Osteoblast (primary cell): ENCODE measurements around the gene IPO4. TPM values are rescaled to one million over a fixed set of nuclear protein-coding genes. Genes with fewer than 3 reads are reported as not detected.

Experiments used
- DNase-seq: peaks from one replicate; pipeline ENCODE4 v3.0.0; 2011; ENCODE audit warnings: low spot score, mixed read lengths; ENCODE audit not compliant: insufficient read length; ENCODE audit errors: missing footprints
- H2AFZ ChIP-seq: 2 replicates; pipeline ENCODE4 v1.6.0; 2011; ENCODE audit warnings: mild to moderate bottlenecking, low read length
- H3K27ac ChIP-seq: 2 replicates; pipeline ENCODE4 v1.5.1; 2011; ENCODE audit warnings: mild to moderate bottlenecking, low read depth, low read length, moderate library complexity
- H3K27me3 ChIP-seq: 2 replicates; pipeline ENCODE4 v1.6.0; 2012; ENCODE audit warnings: mild to moderate bottlenecking, control low read depth, inconsistent platforms, low read length, moderate library complexity; ENCODE audit not compliant: insufficient read depth
- H3K36me3 ChIP-seq: 2 replicates; pipeline ENCODE4 v1.5.1; 2011; ENCODE audit warnings: mild to moderate bottlenecking, low read length, control low read depth, moderate library complexity; ENCODE audit not compliant: insufficient read depth
- H3K4me1 ChIP-seq: 2 replicates; pipeline ENCODE4 v1.5.1; 2011; ENCODE audit warnings: mild to moderate bottlenecking, low read length, control low read depth, moderate library complexity; ENCODE audit not compliant: insufficient read depth
- H3K4me2 ChIP-seq: 2 replicates; pipeline ENCODE4 v1.6.0; 2011; ENCODE audit warnings: mild to moderate bottlenecking, low read length; ENCODE audit not compliant: insufficient read depth
- H3K4me3 ChIP-seq: fragments of 200-600 bp; sonication (generic); 3 replicates; pipeline ENCODE4 v1.5.1; 2012; ENCODE audit warnings: mild to moderate bottlenecking, low read length, inconsistent platforms; ENCODE audit not compliant: insufficient read depth
- H3K79me2 ChIP-seq: 2 replicates; pipeline ENCODE4 v1.6.0; 2012; ENCODE audit warnings: mild to moderate bottlenecking, low read length, control low read depth, inconsistent platforms; ENCODE audit not compliant: insufficient read depth
- H3K9me3 ChIP-seq: 2 replicates; pipeline ENCODE4 v1.5.1; 2011; ENCODE audit warnings: low read depth, low read length, control low read depth
- H4K20me1 ChIP-seq: 2 replicates; pipeline ENCODE4 v1.6.0; 2012; ENCODE audit warnings: mild to moderate bottlenecking, low read length, control low read depth; ENCODE audit not compliant: insufficient read depth
- CTCF ChIP-seq: IDR thresholded peaks from 2 replicates; pipeline ENCODE4 v1.5.1; 2011; ENCODE audit warnings: mild to moderate bottlenecking, low read depth, low read length, moderate library complexity; ENCODE audit errors: extremely low read depth
- small RNA-seq: library from RNA; depleted of rRNA; stranded (forward); fragments of <200 nt; gene quantifications from one replicate; pipeline ENCODE3, GENCODE V24; 2012
- total RNA-seq: library from RNA; depleted of rRNA; stranded (reverse); fragments of >200 nt; gene quantifications from 2 replicates; pipeline ENCODE4 v1.2.3, GENCODE V29; 2012

The IPO4 gene
- total RNA-seq, 1 donor: 47.0 TPM

DNA sequence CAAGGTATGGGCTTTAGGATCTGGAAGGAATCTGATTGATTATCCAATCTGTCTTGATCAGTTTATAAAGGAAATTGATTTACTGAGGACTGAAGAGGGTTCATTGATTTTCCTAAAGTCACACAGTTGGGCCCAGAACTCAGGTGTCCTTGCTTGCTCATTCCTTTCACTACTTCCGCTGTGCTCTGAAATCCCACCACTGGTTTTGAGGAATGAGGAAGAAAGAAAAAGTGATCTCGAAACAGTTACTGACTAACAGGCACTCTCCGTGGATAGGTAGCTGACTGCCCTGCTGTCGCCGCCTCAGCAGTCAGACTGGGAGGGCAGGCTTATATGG, 58.3 kb downstream of the IPO4 start, which contains the start of gene FITM1:
Gene FITM1, plus strand, starts transcription at position 280 of the 337 bp plus-strand sequence. CDS start 905 bp downstream, outside the sequence.
- H3K27ac ChIP-seq: no peak within 1 kb of the TSS

More for the DNA sequence above, 58.3 kb downstream of the IPO4 start, which contains the start of gene FITM1:
- no peaks in the 10 kb centered on the region for H4K20me1 ChIP-seq
- no peak for DNase-seq
- no peak for TF ChIP-seq CTCF
- H3K79me2 ChIP-seq: no peaks in the 10 kb centered on the region
- no peak within 1 kb of the TSS for H3K4me3 ChIP-seq
- H3K36me3 ChIP-seq: no peaks in the 10 kb centered on the region
- no peaks in the 10 kb centered on the region for H3K27me3 ChIP-seq
- H3K4me1 ChIP-seq: peaks cover under 1% of the 10 kb centered on the region
- no peak within 1 kb of the TSS for H3K4me2 ChIP-seq
- H2AFZ ChIP-seq: no peak within 1 kb of the TSS
- no peaks in the 10 kb centered on the region for H3K9me3 ChIP-seq

Small RNAs within 50 kb of the gene (small RNA-seq; reads per million reads assigned to genes)
- gene AL136295.4 (not detected), gene CHMP4A (not detected), gene IPO4 (not detected), gene IRF9 (not detected), gene MDP1 (not detected), gene RNA5SP383 (not detected)

Other genes with a start within 250 kb of the IPO4 start
- 31.5 and 36.5 TPM in 2 replicates for gene DHRS4, start 235.0 kb downstream of the IPO4 start, total RNA-seq
- gene DHRS4L2, start 199.9 kb downstream of the IPO4 start, total RNA-seq: 9.0 and 9.7 TPM in 2 replicates
- gene CARMIL3, start 136.8 kb downstream of the IPO4 start, total RNA-seq: not detected in 2 replicates
- gene CPNE6, start 117.3 kb downstream of the IPO4 start, total RNA-seq: not detected in 2 replicates
- gene PCK2, start 94.5 kb downstream of the IPO4 start, total RNA-seq: 26.2 and 35.1 TPM in 2 replicates
- gene DCAF11, start 74.0 kb downstream of the IPO4 start, total RNA-seq: 73.4 and 84.7 TPM in 2 replicates
- gene NRL, start 73.9 kb downstream of the IPO4 start, total RNA-seq: 1.5 and 1.8 TPM in 2 replicates
- 0.29 and 0.72 TPM in 2 replicates for gene FITM1, start 58.2 kb downstream of the IPO4 start, total RNA-seq
- gene PSME1, start 52.6 kb downstream of the IPO4 start, total RNA-seq: 95.5 and 111 TPM in 2 replicates
- 6.9 and 9.1 TPM in 2 replicates for gene EMC9, start 47.2 kb downstream of the IPO4 start, total RNA-seq
- gene PSME2, start 42.2 kb downstream of the IPO4 start, total RNA-seq: 47.7 and 55.7 TPM in 2 replicates
- 43.9 and 49.6 TPM in 2 replicates for gene RNF31, start 41.3 kb downstream of the IPO4 start, total RNA-seq
- 102 and 117 TPM in 2 replicates for gene IRF9, start 27.6 kb downstream of the IPO4 start, total RNA-seq
- gene REC8, start 16.7 kb downstream of the IPO4 start, total RNA-seq: 3.3 and 3.5 TPM in 2 replicates
- 78.2 and 84.3 TPM in 2 replicates for gene TM9SF1, start 6.6 kb upstream of the IPO4 start, total RNA-seq
- 0.36 TPM in 1 of 2 replicates, not detected in the other for gene TSSK4, start 16.9 kb upstream of the IPO4 start, total RNA-seq
- gene CHMP4A, start 24.7 kb upstream of the IPO4 start, total RNA-seq: 19.2 TPM in 2 replicates
- 14.1 and 14.8 TPM in 2 replicates for gene MDP1, start 27.2 kb upstream of the IPO4 start, total RNA-seq
- gene NEDD8, start 43.6 kb upstream of the IPO4 start, total RNA-seq: 56.3 and 69.1 TPM in 2 replicates
- 70.7 and 86.5 TPM in 2 replicates for gene GMPR2, start 44.1 kb upstream of the IPO4 start, total RNA-seq
- gene TINF2, start 53.8 kb upstream of the IPO4 start, total RNA-seq: 62.6 and 63.4 TPM in 2 replicates
- gene TGM1, start 74.4 kb upstream of the IPO4 start, total RNA-seq: 0.36 and 1.2 TPM in 2 replicates
- 28.9 and 34.0 TPM in 2 replicates for gene RABGGTA, start 82.8 kb upstream of the IPO4 start, total RNA-seq
- 9.8 and 13.6 TPM in 2 replicates for gene DHRS1, start 111.0 kb upstream of the IPO4 start, total RNA-seq
- 17.4 and 21.0 TPM in 2 replicates for gene NOP9, start 111.0 kb upstream of the IPO4 start, total RNA-seq
- 0.36 and 0.59 TPM in 2 replicates for gene CIDEB, start 119.2 kb upstream of the IPO4 start, total RNA-seq
- 4.7 and 5.1 TPM in 2 replicates for gene LTB4R2, start 121.3 kb upstream of the IPO4 start, total RNA-seq
- 1.2 and 1.8 TPM in 2 replicates for gene LTB4R, start 122.7 kb upstream of the IPO4 start, total RNA-seq
- gene ADCY4, start 146.3 kb upstream of the IPO4 start, total RNA-seq: 17.7 and 18.8 TPM in 2 replicates
- 9.1 and 11.9 TPM in 2 replicates for gene RIPK3, start 151.2 kb upstream of the IPO4 start, total RNA-seq
- 101 and 107 TPM in 2 replicates for gene NFATC4, start 179.4 kb upstream of the IPO4 start, total RNA-seq
- 7.2 and 9.1 TPM in 2 replicates for gene NYNRIN, start 210.2 kb upstream of the IPO4 start, total RNA-seq
- 3.5 and 4.0 TPM in 2 replicates for gene CBLN3, start 240.9 kb upstream of the IPO4 start, total RNA-seq
- 58.6 and 62.5 TPM in 2 replicates for gene KHNYN, start 241.1 kb upstream of the IPO4 start, total RNA-seq